Sigmoid colon (tissue), 4 donors: ENCODE results near the gene KCNK2.

Source experiments
- EP300 ChIP-seq, 4 donors: sonication (generic); formaldehyde crosslinking; IDR thresholded peaks; one replicate each; pipeline ENCODE4 v1.6.1; 2017; ENCODE audit warnings: antibody characterized with exemption in 4 of 4
- TF ChIP-seq, protein P1 (sequence below), 4 experiments: fragments of 450-650 bp in 3 of 4; fragments of 200-600 bp in 1 of 4; IDR thresholded peaks; one replicate each; pipeline ENCODE4 v1.5.1; 2016 to 2019; ENCODE audit warnings: antibody characterized with exemption in 4 of 4, mild to moderate bottlenecking in 3 of 4, moderate library complexity in 2 of 4

DNA sequence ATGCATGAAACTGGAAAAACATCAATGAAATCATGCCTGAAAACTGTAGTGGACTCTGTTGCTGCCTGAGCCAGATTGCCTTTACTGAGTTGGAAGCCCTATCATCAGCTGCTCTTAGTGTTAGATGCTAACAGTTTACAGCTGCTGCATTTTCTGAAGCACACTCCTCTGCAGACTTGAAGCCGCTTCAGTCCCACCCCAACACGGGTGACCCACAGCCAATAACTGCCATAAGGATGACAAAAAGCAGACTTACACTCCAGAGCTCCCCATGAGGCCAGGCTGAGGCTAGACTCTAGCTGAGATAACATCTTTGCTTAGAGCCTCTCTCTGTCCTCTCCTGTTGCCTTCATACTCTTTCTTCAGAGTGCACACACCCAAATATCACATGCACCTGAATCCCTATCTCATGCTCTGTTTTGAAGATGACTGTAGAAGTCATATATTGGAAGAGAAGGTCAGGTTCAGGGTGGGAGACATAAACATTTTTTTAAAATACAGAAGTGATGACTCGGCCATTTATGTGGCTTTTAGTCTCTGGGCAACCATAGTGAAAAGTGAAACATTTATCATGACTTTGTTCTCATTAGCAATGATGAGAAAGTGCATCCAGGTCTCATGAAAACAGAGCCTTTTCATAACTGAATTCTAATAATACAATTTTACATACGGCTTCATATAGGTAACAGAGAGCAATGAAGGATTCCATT lies 161.0 kb downstream of the KCNK2 start:
- TF ChIP-seq, protein P1, sequence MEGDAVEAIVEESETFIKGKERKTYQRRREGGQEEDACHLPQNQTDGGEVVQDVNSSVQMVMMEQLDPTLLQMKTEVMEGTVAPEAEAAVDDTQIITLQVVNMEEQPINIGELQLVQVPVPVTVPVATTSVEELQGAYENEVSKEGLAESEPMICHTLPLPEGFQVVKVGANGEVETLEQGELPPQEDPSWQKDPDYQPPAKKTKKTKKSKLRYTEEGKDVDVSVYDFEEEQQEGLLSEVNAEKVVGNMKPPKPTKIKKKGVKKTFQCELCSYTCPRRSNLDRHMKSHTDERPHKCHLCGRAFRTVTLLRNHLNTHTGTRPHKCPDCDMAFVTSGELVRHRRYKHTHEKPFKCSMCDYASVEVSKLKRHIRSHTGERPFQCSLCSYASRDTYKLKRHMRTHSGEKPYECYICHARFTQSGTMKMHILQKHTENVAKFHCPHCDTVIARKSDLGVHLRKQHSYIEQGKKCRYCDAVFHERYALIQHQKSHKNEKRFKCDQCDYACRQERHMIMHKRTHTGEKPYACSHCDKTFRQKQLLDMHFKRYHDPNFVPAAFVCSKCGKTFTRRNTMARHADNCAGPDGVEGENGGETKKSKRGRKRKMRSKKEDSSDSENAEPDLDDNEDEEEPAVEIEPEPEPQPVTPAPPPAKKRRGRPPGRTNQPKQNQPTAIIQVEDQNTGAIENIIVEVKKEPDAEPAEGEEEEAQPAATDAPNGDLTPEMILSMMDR (IDR thresholded peaks at IDR 0.05) = no peak
- no peak for TF ChIP-seq EP300 (IDR thresholded peaks at IDR 0.05)
